A549 (cell line): ENCODE data around the gene NTM. TPM values are rescaled to one million over a fixed set of nuclear protein-coding genes. Genes with fewer than 3 reads are reported as not detected.

Experiments used
- ATAC-seq, 2 experiments: fragments of 200-7000 bp in 1 of 2; fragments of >200 bp in 1 of 2; cut with Nextera tagmentation in 1 of 2; cut with Tn5 transposase in 1 of 2; 3 replicates each; pipeline versions ENCODE4 v1.8.0 to v1.9.1; 2018 to 2020; ENCODE audit warnings: mild to moderate bottlenecking in 1 of 2, moderate library complexity in 1 of 2
- CTCF ChIA-PET: fragments of 300-600 bp; sonication (Branson Sonifier 250); formaldehyde crosslinking; extraction: SDS; loops from one replicate; lab custom pipeline; 2021; ENCODE audit warnings: antibody characterized with exemption, inconsistent platforms; lab: Yijun Ruan, JAX
- POLR2A ChIA-PET: fragments of 350-600 bp; formaldehyde crosslinking; extraction: SDS; loops from one replicate; lab custom pipeline; 2021; ENCODE audit warnings: antibody characterized with exemption, inconsistent platforms; lab: Yijun Ruan, JAX
- DNase-seq, 2 experiments: peaks; one replicate each; pipeline versions ENCODE4 v3.0.0 to v3.0.0-alpha.2; 2011 to 2016; ENCODE audit warnings: low read depth in 1 of 2, low spot score in 1 of 2
- FAIRE-seq: peaks from 2 replicates; lab custom pipeline; 2011; peaks lifted over from hg19 to GRCh38; lab: Jason Lieb, UNC
- H3K27ac ChIP-seq, 2 experiments: fragments of >200 bp; sonication (Bioruptor Twin); formaldehyde crosslinking; 3 replicates each; pipeline ENCODE4 v1.5.1; 2016 to 2017
- H3K4me1 ChIP-seq: fragments of >200 bp; sonication (Bioruptor Twin); formaldehyde crosslinking; 3 replicates; pipeline ENCODE4 v1.6.1; 2016
- H3K4me2 ChIP-seq: fragments of >200 bp; sonication (Bioruptor Twin); formaldehyde crosslinking; 3 replicates; pipeline ENCODE4 v1.6.1; 2016
- H3K4me3 ChIP-seq: fragments of >200 bp; sonication (Bioruptor Twin); formaldehyde crosslinking; 3 replicates; pipeline ENCODE4 v1.5.1; 2016
- H3K9me3 ChIP-seq: fragments of >200 bp; sonication (Bioruptor Twin); formaldehyde crosslinking; 3 replicates; pipeline ENCODE4 v1.6.1; 2016
- BCL3 ChIP-seq: fragments of >200 bp; sonication (Bioruptor Twin); formaldehyde crosslinking; IDR thresholded peaks from 3 replicates; pipeline ENCODE4 v1.6.1; 2016
- BHLHE40 ChIP-seq: IDR thresholded peaks from 2 replicates; pipeline ENCODE4 v1.6.1; 2012; ENCODE audit warnings: low read depth, low read length, inconsistent platforms
- CBX2 ChIP-seq: fragments of 200-600 bp; sonication (generic); IDR thresholded peaks from 2 replicates; pipeline ENCODE4 v1.6.1; 2016; ENCODE audit warnings: low read depth, mild to moderate bottlenecking, borderline replicate concordance
- CBX8 ChIP-seq: fragments of 200-600 bp; sonication (generic); IDR thresholded peaks from 2 replicates; pipeline ENCODE4 v1.6.1; 2016
- CHD2 ChIP-seq: fragments of 150-350 bp; IDR thresholded peaks from 2 replicates; pipeline ENCODE4 v1.6.1; 2014; ENCODE audit warnings: low read length; ENCODE audit not compliant: partially characterized antibody
- E2F6 ChIP-seq: IDR thresholded peaks from 2 replicates; pipeline ENCODE4 v1.6.1; 2012; ENCODE audit warnings: low read depth, borderline replicate concordance
- EHF ChIP-seq: fragments of 250-450 bp; sonication (Bioruptor Pico); IDR thresholded peaks from 2 replicates; pipeline ENCODE4 v1.5.0; 2020; ENCODE audit warnings: mild to moderate bottlenecking
- ESRRA ChIP-seq: fragments of 150-350 bp; IDR thresholded peaks from 2 replicates; pipeline ENCODE4 v1.6.1; 2014; ENCODE audit warnings: mild to moderate bottlenecking, low read length, borderline replicate concordance
- FOSB ChIP-seq: fragments of 250-450 bp; sonication (Bioruptor Pico); IDR thresholded peaks from 2 replicates; pipeline ENCODE4 v1.5.0; 2020; ENCODE audit warnings: mild to moderate bottlenecking, moderate library complexity
- HDAC2 ChIP-seq: fragments of 200-600 bp; sonication (generic); IDR thresholded peaks from 2 replicates; pipeline ENCODE4 v1.6.1; 2016
- HES2 ChIP-seq: fragments of >200 bp; sonication (Bioruptor Twin); formaldehyde crosslinking; IDR thresholded peaks from 2 replicates; pipeline ENCODE4 v1.6.1; 2016
- HEYL ChIP-seq: fragments of 250-450 bp; sonication (Bioruptor Pico); IDR thresholded peaks from 2 replicates; pipeline ENCODE4 v1.8.0; 2021; ENCODE audit warnings: mild to moderate bottlenecking, moderate library complexity
- HMGXB4 ChIP-seq: fragments of 250-450 bp; sonication (Bioruptor Pico); IDR thresholded peaks from 2 replicates; pipeline ENCODE4 v1.5.0; 2021; ENCODE audit warnings: mild to moderate bottlenecking, moderate library complexity, borderline replicate concordance
- HOXA7 ChIP-seq: fragments of 250-450 bp; sonication (Bioruptor Pico); IDR thresholded peaks from 2 replicates; pipeline ENCODE4 v1.5.0; 2020; ENCODE audit warnings: mild to moderate bottlenecking, moderate library complexity
- HOXB5 ChIP-seq: fragments of 250-450 bp; sonication (Bioruptor Pico); IDR thresholded peaks from 2 replicates; pipeline ENCODE4 v1.5.0; 2020; ENCODE audit warnings: mild to moderate bottlenecking, moderate library complexity
- MYC ChIP-seq: IDR thresholded peaks from 2 replicates; pipeline ENCODE4 v1.6.1; 2012; ENCODE audit warnings: mild to moderate bottlenecking, inconsistent platforms, low read length, improper control_type of control experiment, borderline replicate concordance
- NPAS2 ChIP-seq: fragments of 250-450 bp; sonication (Bioruptor Pico); IDR thresholded peaks from 2 replicates; pipeline ENCODE4 v1.8.0; 2022; ENCODE audit warnings: mild to moderate bottlenecking, moderate library complexity, borderline replicate concordance
- PHF8 ChIP-seq: fragments of 200-600 bp; sonication (generic); IDR thresholded peaks from 2 replicates; pipeline ENCODE4 v1.6.1; 2016; ENCODE audit warnings: low read depth, mild to moderate bottlenecking, antibody characterized with exemption, moderate library complexity, borderline replicate concordance
- POLR2A ChIP-seq: IDR thresholded peaks from 2 replicates; pipeline ENCODE4 v1.6.1; 2012; ENCODE audit warnings: mild to moderate bottlenecking, low read length
- RAD21 ChIP-seq, 2 experiments: fragments of >200 bp in 1 of 2; sonication (Bioruptor Twin) in 1 of 2; formaldehyde crosslinking in 1 of 2; IDR thresholded peaks in 1 of 2; conservative IDR thresholded peaks in 1 of 2; 2 replicates in 1 of 2; 3 replicates in 1 of 2; pipeline ENCODE4 v1.6.1; 2012 to 2018; ENCODE audit warnings: inconsistent platforms in 1 of 2
- RCOR1 ChIP-seq: fragments of 150-350 bp; IDR thresholded peaks from 2 replicates; pipeline ENCODE4 v1.6.1; 2014; ENCODE audit warnings: antibody characterized with exemption, low read length, low read depth
- REST ChIP-seq: fragments of 200-600 bp; sonication (generic); IDR thresholded peaks from 2 replicates; pipeline ENCODE4 v1.6.1; 2016; ENCODE audit warnings: antibody characterized with exemption, mild to moderate bottlenecking, moderate library complexity
- RFX5 ChIP-seq: fragments of 450-650 bp; IDR thresholded peaks from 2 replicates; pipeline ENCODE4 v1.7.1; 2014; ENCODE audit warnings: antibody characterized with exemption, mild to moderate bottlenecking, moderate library complexity
- SMC3 ChIP-seq: fragments of >200 bp; sonication (Bioruptor Twin); formaldehyde crosslinking; IDR thresholded peaks from 3 replicates; pipeline ENCODE4 v1.6.1; 2018; ENCODE audit warnings: inconsistent platforms
- TFCP2L1 ChIP-seq: fragments of 250-450 bp; sonication (Bioruptor Pico); IDR thresholded peaks from 2 replicates; pipeline ENCODE4 v1.5.0; 2021; ENCODE audit warnings: mild to moderate bottlenecking
- TP53 ChIP-seq: fragments of 250-450 bp; sonication (Bioruptor Pico); IDR thresholded peaks from 2 replicates; pipeline ENCODE4 v1.5.0; 2021; ENCODE audit warnings: mild to moderate bottlenecking, moderate library complexity
- ZC3H11A ChIP-seq: fragments of 450-650 bp; IDR thresholded peaks from 2 replicates; pipeline ENCODE4 v1.6.1; 2014; ENCODE audit warnings: antibody characterized with exemption, mild to moderate bottlenecking
- ZFP36 ChIP-seq: fragments of 450-650 bp; IDR thresholded peaks from 2 replicates; pipeline ENCODE4 v1.6.1; 2014; ENCODE audit warnings: borderline replicate concordance; ENCODE audit not compliant: partially characterized antibody
- ZNF302 ChIP-seq: fragments of 250-450 bp; sonication (Bioruptor Pico); IDR thresholded peaks from 2 replicates; pipeline ENCODE4 v1.9.0; 2021; ENCODE audit warnings: inconsistent platforms, mild to moderate bottlenecking, moderate library complexity
- WGBS: methylation state at CpG from one replicate; pipeline ENCODE4 v1.1.6; 2017; ENCODE audit errors: missing lambda C conversion rate; 5-methylcytosine and 5-hydroxymethylcytosine counted together
- polyA plus RNA-seq, 4 experiments: library from polyadenylated mRNA; depleted of rRNA in 3 of 4; stranded (reverse); fragments of >200 nt; fragmentation: RNase III in 1 of 4; extraction: RNeasy Plus Mini Kit Qiagen cat#74134 plus additional on column Dnase treatment in 1 of 4; gene quantifications; 2 replicates in 3 of 4; 3 replicates in 1 of 4; pipeline ENCODE4 v1.2.3, GENCODE V29; 2011 to 2017

Gene NTM
- polyA plus RNA-seq, 2 of the 4 experiments (the other 2 are of a cell fraction), result not detected

GRCh38 chr11:131814108-131814507 is 443.7 kb downstream of the NTM start (continued):
- TF ChIP-seq REST, result no peak
- no peak for TF ChIP-seq BHLHE40
- TF ChIP-seq RAD21 (conservative IDR thresholded peaks at IDR 0.05 in 1 of 2, IDR thresholded peaks at IDR 0.05 in 1 of 2), result no peak
- TF ChIP-seq CBX2, result no peak

- no peak for ATAC-seq
- DNase-seq, result no peak
- no peaks in the 10 kb centered on the region for H3K4me1 ChIP-seq
- ChIA-PET CTCF (interaction anchor here (0.7 kb wide), 1 partner anchor 9 kb away, joined by 3 read pairs; no protein-coding TSS in a partner anchor), POLR2A (no interaction called here)
- no peak overlapping the region for H3K27ac ChIP-seq
- 11% methylated on average over 11 of the region's 11 CpGs for WGBS
- FAIRE-seq, result no peak
- no peak overlapping the region for H3K4me3 ChIP-seq
- no peaks in the 10 kb centered on the region for H3K9me3 ChIP-seq
- no peak overlapping the region for H3K4me2 ChIP-seq
- TF ChIP-seq NPAS2 (CRISPR knock-in tag), result no peak
- TF ChIP-seq HDAC2, result no peak
- TF ChIP-seq ESRRA, result no peak
- no peak for TF ChIP-seq BHLHE40
- no peak for TF ChIP-seq HOXB5
- no peak for TF ChIP-seq EHF (CRISPR knock-in tag)
- TF ChIP-seq HMGXB4 (CRISPR knock-in tag), result no peak
- TF ChIP-seq TFCP2L1 (CRISPR knock-in tag), result no peak
- TF ChIP-seq ZC3H11A, result no peak
- TF ChIP-seq MYC, result no peak
- no peak for TF ChIP-seq CHD2
- TF ChIP-seq RFX5, result no peak
- TF ChIP-seq CBX8, result no peak
- TF ChIP-seq SMC3, result no peak
- TF ChIP-seq ZFP36, result no peak
- no peak for TF ChIP-seq TP53 (CRISPR knock-in tag)
- no peak for TF ChIP-seq HEYL (CRISPR knock-in tag)
- no peak for TF ChIP-seq E2F6
Measured at GRCh38 chr11:131815590-131815989, 445.2 kb downstream of the NTM start.

GRCh38 chr11:131816051-131816450 is 445.6 kb downstream of the NTM start:
- H3K4me2 ChIP-seq, result no peak overlapping the region
- H3K4me1 ChIP-seq, result no peaks in the 10 kb centered on the region
- WGBS, result 31% methylated on average over 5 of the region's 5 CpGs
- ATAC-seq (no peak), FAIRE-seq (no peak), DNase-seq (no peak)
- TF ChIP-seq HOXA7 (CRISPR knock-in tag) (no peak), HES2 (no peak), PHF8 (no peak), BCL3 (no peak), ZNF302 (CRISPR knock-in tag) (no peak), TFCP2L1 (CRISPR knock-in tag) (no peak), FOSB (CRISPR knock-in tag) (no peak), E2F6 (no peak), BHLHE40 (no peak), RCOR1 (no peak), POLR2A (no peak), NPAS2 (CRISPR knock-in tag) (no peak)
- H3K9me3 ChIP-seq, result no peaks in the 10 kb centered on the region
- CTCF ChIA-PET, result no interaction called here
- H3K4me3 ChIP-seq, result no peak overlapping the region
- no peak overlapping the region for H3K27ac ChIP-seq
- POLR2A ChIA-PET, result no interaction called here
